GM19099 (cell line): ENCODE results near the gene CTU2.

Experiments
- POLR2A ChIP-seq: IDR thresholded peaks from 3 replicates; pipeline ENCODE4 v1.6.1; 2011; ENCODE audit warnings: low read depth; ENCODE audit not compliant: insufficient read length; ENCODE audit errors: extremely low read depth

CTU2 gene

GRCh38 chr16:88676502-88677242 is 29.6 kb upstream of the CTU2 start:
- no peak for TF ChIP-seq POLR2A

- no peak for TF ChIP-seq POLR2A
Measured at GRCh38 chr16:88677721-88678120, 28.6 kb upstream of the CTU2 start.

- no peak for TF ChIP-seq POLR2A
Measured at GRCh38 chr16:88678224-88678979, 27.9 kb upstream of the CTU2 start.

- TF ChIP-seq POLR2A = no peak
Measured at GRCh38 chr16:88680554-88681083, 25.7 kb upstream of the CTU2 start.

GRCh38 chr16:88681084-88681680 is 25.1 kb upstream of the CTU2 start:
- TF ChIP-seq POLR2A = no peak

- peak; percentile 67 for TF ChIP-seq POLR2A
Measured at GRCh38 chr16:88681709-88682451, 24.4 kb upstream of the CTU2 start.

- no peak for TF ChIP-seq POLR2A
Measured at GRCh38 chr16:88684569-88685155, 21.6 kb upstream of the CTU2 start.

GRCh38 chr16:88685156-88686061 is 20.9 kb upstream of the CTU2 start:
- TF ChIP-seq POLR2A = no peak

- TF ChIP-seq POLR2A = no peak
Measured at GRCh38 chr16:88686062-88686438, 20.3 kb upstream of the CTU2 start.

GRCh38 chr16:88686439-88687253 is 19.7 kb upstream of the CTU2 start, which contains the start of gene SNAI3:
SNAI3 (minus strand) TSS chr16:88686507; CDS start chr16:88686406, 101 bp downstream.
- no peak for TF ChIP-seq POLR2A

- TF ChIP-seq POLR2A = no peak
Measured at GRCh38 chr16:88687254-88687576, 19.1 kb upstream of the CTU2 start.

GRCh38 chr16:88687676-88688012 is 18.7 kb upstream of the CTU2 start:
- no peak for TF ChIP-seq POLR2A

GRCh38 chr16:88688013-88688778 is 18.1 kb upstream of the CTU2 start:
- TF ChIP-seq POLR2A = no peak
